Astrocyte (in vitro differentiated cells and primary cell): ENCODE data around the gene ARID5B. TPM values are rescaled to one million over a fixed set of nuclear protein-coding genes. Genes with fewer than 3 reads are reported as not detected.

ENCODE experiments used
- DNase-seq: peaks from one replicate; pipeline ENCODE4 v3.0.0-alpha.2; 2010; ENCODE audit warnings: low read depth
- FAIRE-seq: peaks from 2 replicates; lab custom pipeline; 2011; peaks lifted over from hg19 to GRCh38; lab: Jason Lieb, UNC
- H2AFZ ChIP-seq: 2 replicates; pipeline ENCODE4 v1.6.0; 2012; ENCODE audit warnings: low read depth, low read length, inconsistent platforms
- H3K27ac ChIP-seq: 2 replicates; pipeline ENCODE4 v1.5.1; 2011; ENCODE audit warnings: low read depth, low read length, inconsistent platforms
- H3K27me3 ChIP-seq: 2 replicates; pipeline ENCODE4 v1.6.0; 2011; ENCODE audit warnings: low read length, inconsistent platforms; ENCODE audit not compliant: insufficient read depth
- H3K36me3 ChIP-seq: 2 replicates; pipeline ENCODE4 v1.5.1; 2011; ENCODE audit warnings: low read length, inconsistent platforms; ENCODE audit not compliant: insufficient read depth
- H3K4me1 ChIP-seq: 2 replicates; pipeline ENCODE4 v1.5.1; 2011; ENCODE audit warnings: low read length, inconsistent platforms; ENCODE audit not compliant: insufficient read depth
- H3K4me2 ChIP-seq: 2 replicates; pipeline ENCODE4 v1.6.0; 2012; ENCODE audit warnings: low read length, inconsistent platforms
- H3K4me3 ChIP-seq: 2 replicates; pipeline ENCODE4 v1.5.1; 2011; ENCODE audit warnings: low read depth, mild to moderate bottlenecking, low read length, inconsistent platforms; ENCODE audit not compliant: insufficient read depth
- H3K79me2 ChIP-seq: 2 replicates; pipeline ENCODE4 v1.6.0; 2012; ENCODE audit warnings: mild to moderate bottlenecking, low read length, inconsistent platforms; ENCODE audit not compliant: insufficient read depth
- H3K9ac ChIP-seq: 2 replicates; pipeline ENCODE4 v1.6.0; 2012; ENCODE audit warnings: mild to moderate bottlenecking, low read length, inconsistent platforms
- H3K9me3 ChIP-seq: 2 replicates; pipeline ENCODE4 v1.5.1; 2012; ENCODE audit warnings: low read depth, mild to moderate bottlenecking, low read length, inconsistent platforms; ENCODE audit not compliant: insufficient read depth
- H4K20me1 ChIP-seq: 2 replicates; pipeline ENCODE4 v1.6.0; 2012; ENCODE audit warnings: low read length, inconsistent platforms; ENCODE audit not compliant: insufficient read depth
- H3K27ac Mint-ChIP-seq: one replicate; pipeline ENCODE4 v1.8.0; 2021; ENCODE audit warnings: mild to moderate bottlenecking, mixed read lengths; ENCODE audit not compliant: unreplicated experiment
- H3K27me3 Mint-ChIP-seq: one replicate; pipeline ENCODE4 v1.8.0; 2021; ENCODE audit warnings: low read depth, mixed read lengths; ENCODE audit not compliant: unreplicated experiment
- H3K36me3 Mint-ChIP-seq: one replicate; pipeline ENCODE4 v1.8.0; 2021; ENCODE audit warnings: low read depth, mixed read lengths; ENCODE audit not compliant: unreplicated experiment
- H3K4me1 Mint-ChIP-seq: one replicate; pipeline ENCODE4 v1.8.0; 2021; ENCODE audit warnings: low read depth, mixed read lengths; ENCODE audit not compliant: unreplicated experiment
- H3K4me3 Mint-ChIP-seq: one replicate; pipeline ENCODE4 v1.8.0; 2021; ENCODE audit warnings: mild to moderate bottlenecking, moderate library complexity, mixed read lengths; ENCODE audit not compliant: unreplicated experiment
- H3K9me3 Mint-ChIP-seq: one replicate; pipeline ENCODE4 v1.8.0; 2021; ENCODE audit warnings: mild to moderate bottlenecking, mixed read lengths; ENCODE audit not compliant: unreplicated experiment
- CTCF ChIP-seq: IDR thresholded peaks from 2 replicates; pipeline ENCODE4 v1.5.1; 2011; ENCODE audit warnings: low read depth, mild to moderate bottlenecking, inconsistent platforms, low read length, moderate library complexity; ENCODE audit not compliant: insufficient read depth
- EZH2 ChIP-seq: IDR thresholded peaks from 2 replicates; pipeline ENCODE4 v1.6.1; 2012; ENCODE audit warnings: mild to moderate bottlenecking, low read length, inconsistent platforms; ENCODE audit not compliant: insufficient read depth
- total RNA-seq: library from RNA; stranded (reverse); gene quantifications from 2 replicates; pipeline ENCODE4 v1.2.1, GENCODE V29; 2021

The ARID5B gene
- total RNA-seq, 1 donor from 2014 or later: 66.0 TPM

DNA sequence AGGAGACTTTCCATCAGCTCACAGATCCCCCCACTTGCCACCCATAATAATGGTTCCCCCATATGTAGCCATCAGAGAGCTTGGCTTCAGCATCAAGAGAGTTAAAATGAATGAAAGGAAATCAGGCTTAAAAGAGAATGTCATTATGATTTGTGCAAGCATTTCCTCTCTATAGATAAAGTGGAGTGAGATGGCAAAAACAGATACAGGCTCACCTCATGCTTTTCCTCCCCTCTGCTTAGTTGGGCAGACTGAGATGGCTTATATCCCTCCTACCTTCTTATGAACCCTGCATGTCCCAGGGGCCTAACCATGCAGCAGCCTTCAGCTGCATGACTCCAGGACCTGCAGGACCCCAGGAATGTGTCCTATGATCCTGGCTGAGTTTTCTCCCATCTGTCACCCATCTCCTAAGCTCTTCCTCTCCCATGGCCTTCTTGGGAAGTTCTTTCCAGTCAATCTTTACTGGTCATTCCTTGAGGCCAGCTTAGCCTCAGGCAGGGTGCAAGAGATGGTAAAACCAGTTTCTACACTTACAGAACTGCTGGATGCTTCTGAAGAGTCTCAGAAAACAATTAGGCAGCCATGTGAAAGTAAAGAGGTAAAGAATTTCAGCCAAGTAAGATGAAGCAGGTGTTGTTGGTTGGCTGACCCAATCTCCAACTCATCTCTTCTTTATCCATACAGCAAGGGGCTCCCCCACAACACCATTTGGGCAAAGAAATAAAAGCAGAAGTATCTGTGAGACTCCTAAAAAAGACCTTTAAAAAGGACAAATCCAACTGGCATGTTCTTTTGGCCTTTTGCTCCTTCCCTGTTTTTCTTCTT, 207.5 kb downstream of the ARID5B start:
- Histone ChIP-seq H3K4me1 (no peaks in the 10 kb centered on the region), H4K20me1 (no peaks in the 10 kb centered on the region), H2AFZ (no peak overlapping the region), H3K36me3 (no peaks in the 10 kb centered on the region), H3K4me2 (no peak overlapping the region), H3K9ac (no peak overlapping the region), H3K27ac (no peak overlapping the region), H3K79me2 (no peaks in the 10 kb centered on the region), H3K9me3 (no peaks in the 10 kb centered on the region), H3K27me3 (no peaks in the 10 kb centered on the region), H3K4me3 (no peak overlapping the region)
- FAIRE-seq: no peak
- Mint-ChIP-seq H3K27me3 (no peaks in the 10 kb centered on the region), H3K9me3 (no peaks in the 10 kb centered on the region), H3K36me3 (no peaks in the 10 kb centered on the region), H3K4me3 (no peak overlapping the region), H3K27ac (no peak overlapping the region), H3K4me1 (peaks cover 3% of the 10 kb centered on the region)
- DNase-seq: no peak
- no peak for TF ChIP-seq CTCF
- TF ChIP-seq EZH2: no peak

- no peak overlapping the region for H3K4me3 Mint-ChIP-seq
- Histone ChIP-seq H3K4me1 (no peaks in the 10 kb centered on the region), H4K20me1 (no peaks in the 10 kb centered on the region), H3K36me3 (no peaks in the 10 kb centered on the region), H3K27ac (no peak overlapping the region), H3K9me3 (no peaks in the 10 kb centered on the region), H2AFZ (no peak overlapping the region), H3K27me3 (no peaks in the 10 kb centered on the region), H3K4me3 (no peak overlapping the region), H3K79me2 (no peaks in the 10 kb centered on the region), H3K4me2 (no peak overlapping the region), H3K9ac (no peak overlapping the region)
- no peaks in the 10 kb centered on the region for H3K27me3 Mint-ChIP-seq
- FAIRE-seq (no peak), DNase-seq (no peak)
- H3K36me3 Mint-ChIP-seq: no peaks in the 10 kb centered on the region
- no peak for TF ChIP-seq CTCF
- no peak for TF ChIP-seq EZH2
- peaks cover 3% of the 10 kb centered on the region for H3K4me1 Mint-ChIP-seq
- H3K9me3 Mint-ChIP-seq: no peaks in the 10 kb centered on the region
- no peak overlapping the region for H3K27ac Mint-ChIP-seq
Measured at GRCh38 chr10:62109587-62110293, 208.2 kb downstream of the ARID5B start.

- no peak overlapping the region for H2AFZ ChIP-seq
- FAIRE-seq (no peak), DNase-seq (no peak)
- no peaks in the 10 kb centered on the region for H3K36me3 ChIP-seq
- H3K36me3 Mint-ChIP-seq: no peaks in the 10 kb centered on the region
- H3K4me1 ChIP-seq: no peaks in the 10 kb centered on the region
- no peak overlapping the region for H3K27ac Mint-ChIP-seq
- H3K9ac ChIP-seq: no peak overlapping the region
- H3K4me3 Mint-ChIP-seq: no peak overlapping the region
- H3K79me2 ChIP-seq: no peaks in the 10 kb centered on the region
- peaks cover 3% of the 10 kb centered on the region for H3K4me1 Mint-ChIP-seq
- no peaks in the 10 kb centered on the region for H3K27me3 Mint-ChIP-seq
- H3K27me3 ChIP-seq: no peaks in the 10 kb centered on the region
- H4K20me1 ChIP-seq: no peaks in the 10 kb centered on the region
- H3K27ac ChIP-seq: no peak overlapping the region
- H3K4me2 ChIP-seq: no peak overlapping the region
- H3K4me3 ChIP-seq: no peak overlapping the region
- H3K9me3 Mint-ChIP-seq: no peaks in the 10 kb centered on the region
- TF ChIP-seq EZH2 (no peak), CTCF (no peak)
- no peaks in the 10 kb centered on the region for H3K9me3 ChIP-seq
Measured at GRCh38 chr10:62112300-62112699, 210.8 kb downstream of the ARID5B start.
